HTR-8/SVneo (cell line): ENCODE measurements around the gene OLFML2A.
"Not testable (repeated sequence)": the region's sequence is repeated elsewhere in the genome, so short reads cannot be mapped to it uniquely, and the experiment has no call there.

Experiments used
- DNase-seq: peaks from one replicate; pipeline ENCODE4 v3.0.0; 2011; ENCODE audit warnings: low spot score, mixed read lengths; ENCODE audit not compliant: insufficient read length
- FAIRE-seq: peaks from 2 replicates; lab custom pipeline; 2011; peaks lifted over from hg19 to GRCh38; lab: Jason Lieb, UNC

The OLFML2A gene

DNA sequence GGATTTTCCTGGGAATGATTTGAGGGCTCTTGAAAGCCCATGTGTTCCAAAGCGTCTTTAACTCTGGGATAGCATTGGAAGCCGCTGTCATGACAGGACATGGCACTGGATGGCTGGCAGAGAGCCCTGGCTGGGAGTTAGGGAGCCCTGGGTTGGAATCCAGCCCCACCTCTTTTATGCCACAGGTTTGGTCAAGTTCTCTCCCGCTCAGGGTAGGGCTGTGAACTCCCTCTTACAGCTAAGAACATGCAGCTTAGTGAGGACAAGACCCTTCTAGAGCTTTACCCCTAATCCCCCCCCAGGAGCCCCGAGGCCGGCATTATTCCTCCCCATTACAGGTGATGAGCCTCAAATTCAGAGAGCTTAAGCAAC is 37.2 kb downstream of the OLFML2A start:
- DNase-seq, result no peak
- no peak for FAIRE-seq

DNA sequence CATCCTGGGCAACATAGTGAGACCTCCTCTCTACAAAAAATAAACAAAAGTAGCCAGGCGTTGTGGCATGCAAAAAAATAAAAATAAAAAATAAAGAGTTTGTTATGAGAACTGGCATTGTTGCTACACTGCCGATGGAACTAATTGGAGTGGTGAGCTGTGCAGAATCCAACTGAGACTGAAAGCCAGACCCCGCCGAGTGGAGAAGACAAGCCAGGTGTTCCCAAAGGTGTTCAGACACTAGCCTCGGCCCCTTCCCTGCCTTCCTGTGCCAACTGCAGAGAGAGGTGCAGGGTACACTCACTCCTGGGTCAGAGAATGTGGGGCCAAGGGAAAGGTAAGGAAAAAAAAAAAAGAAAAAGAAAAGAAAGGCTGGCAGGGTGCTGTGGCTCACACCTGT is 38.7 kb downstream of the OLFML2A start:
- no peak for FAIRE-seq
- no peak for DNase-seq

DNA sequence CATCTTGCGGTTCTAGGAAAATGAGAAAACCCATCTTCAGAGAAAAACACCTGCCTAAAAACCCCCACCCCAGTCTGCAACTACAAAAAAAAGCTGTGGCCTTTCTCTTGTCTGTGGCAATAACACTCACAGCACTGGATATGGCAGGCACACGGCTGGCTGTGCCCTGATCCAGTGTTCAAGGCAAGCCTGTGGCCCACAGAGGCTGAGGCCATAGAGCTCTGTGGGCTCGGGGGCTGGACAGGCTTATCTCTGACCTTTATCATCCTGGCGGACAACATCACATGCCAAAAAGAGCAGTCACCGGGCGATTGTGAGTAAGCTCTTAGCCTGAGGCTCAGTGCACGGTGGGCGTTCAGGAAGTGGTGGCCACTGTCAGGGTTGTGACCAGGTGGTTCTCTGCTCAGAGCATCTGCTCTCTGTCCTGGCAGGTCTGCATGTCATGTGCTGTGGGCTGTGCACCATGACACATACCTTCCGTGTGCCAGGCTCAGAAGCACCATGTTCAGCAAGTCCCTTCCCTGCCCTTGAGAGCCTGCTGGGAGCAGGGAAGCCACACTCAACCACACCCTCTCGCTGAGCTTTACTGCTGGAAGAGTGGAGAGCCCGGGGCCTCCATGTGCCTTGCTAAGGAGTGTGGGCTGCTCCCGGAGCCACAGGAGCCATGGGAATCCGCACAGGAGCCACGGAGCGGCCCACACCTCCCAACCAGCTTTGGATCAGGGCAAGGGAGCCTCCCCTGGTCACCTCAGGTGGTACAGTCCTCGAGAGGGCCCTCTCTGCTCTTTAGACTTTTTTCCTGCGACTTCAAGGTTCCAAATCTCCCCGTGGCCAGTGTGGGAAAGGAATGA is 41.7 kb downstream of the OLFML2A start:
- DNase-seq (peak; percentile 49), FAIRE-seq (peak; percentile 68)

DNA sequence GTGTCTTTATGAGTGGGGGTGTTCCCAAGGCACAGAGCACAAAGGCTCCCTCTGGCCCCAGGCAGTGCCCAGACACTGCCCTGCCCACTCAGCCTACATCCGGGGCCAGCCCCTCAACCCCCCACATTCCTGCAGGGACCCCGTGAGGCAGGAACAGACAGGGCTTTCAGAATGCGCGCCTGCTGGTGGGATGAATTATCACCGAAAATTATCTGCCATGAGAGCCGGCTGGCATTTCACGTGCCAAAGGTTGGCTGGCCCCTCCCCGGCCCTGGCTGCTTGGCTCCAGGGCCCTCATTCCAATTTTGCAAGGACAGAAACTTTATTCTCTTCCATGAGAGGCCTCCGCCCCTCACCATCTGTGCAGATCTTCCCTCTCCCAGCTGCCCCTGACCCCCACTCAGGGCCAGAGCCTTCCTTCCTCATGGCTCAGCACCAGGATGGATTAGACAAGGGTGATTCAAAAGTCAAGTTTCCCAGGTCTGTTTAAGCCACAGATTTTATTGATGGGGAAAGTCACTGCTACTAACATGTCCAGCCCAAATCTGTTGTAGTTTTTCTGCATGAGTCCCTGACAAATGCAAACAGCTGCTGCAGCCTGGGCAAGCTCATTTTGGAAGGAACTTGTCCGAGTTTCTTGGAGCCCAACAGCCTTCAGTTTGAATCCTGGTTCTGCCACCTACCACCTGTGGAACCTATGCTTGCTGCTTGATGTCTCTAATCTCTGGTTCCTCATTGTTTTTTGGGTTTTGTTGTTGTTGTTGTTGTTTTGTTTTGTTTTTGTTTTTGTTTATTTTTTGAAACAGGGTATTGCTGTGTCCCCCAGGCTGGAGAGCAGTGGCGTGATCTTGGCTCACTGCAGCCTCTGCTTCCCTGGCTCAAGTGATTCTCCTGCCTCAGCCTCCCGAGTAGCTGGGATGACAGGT is 44.0 kb downstream of the OLFML2A start:
- DNase-seq, result no peak
- FAIRE-seq, result no peak

DNA sequence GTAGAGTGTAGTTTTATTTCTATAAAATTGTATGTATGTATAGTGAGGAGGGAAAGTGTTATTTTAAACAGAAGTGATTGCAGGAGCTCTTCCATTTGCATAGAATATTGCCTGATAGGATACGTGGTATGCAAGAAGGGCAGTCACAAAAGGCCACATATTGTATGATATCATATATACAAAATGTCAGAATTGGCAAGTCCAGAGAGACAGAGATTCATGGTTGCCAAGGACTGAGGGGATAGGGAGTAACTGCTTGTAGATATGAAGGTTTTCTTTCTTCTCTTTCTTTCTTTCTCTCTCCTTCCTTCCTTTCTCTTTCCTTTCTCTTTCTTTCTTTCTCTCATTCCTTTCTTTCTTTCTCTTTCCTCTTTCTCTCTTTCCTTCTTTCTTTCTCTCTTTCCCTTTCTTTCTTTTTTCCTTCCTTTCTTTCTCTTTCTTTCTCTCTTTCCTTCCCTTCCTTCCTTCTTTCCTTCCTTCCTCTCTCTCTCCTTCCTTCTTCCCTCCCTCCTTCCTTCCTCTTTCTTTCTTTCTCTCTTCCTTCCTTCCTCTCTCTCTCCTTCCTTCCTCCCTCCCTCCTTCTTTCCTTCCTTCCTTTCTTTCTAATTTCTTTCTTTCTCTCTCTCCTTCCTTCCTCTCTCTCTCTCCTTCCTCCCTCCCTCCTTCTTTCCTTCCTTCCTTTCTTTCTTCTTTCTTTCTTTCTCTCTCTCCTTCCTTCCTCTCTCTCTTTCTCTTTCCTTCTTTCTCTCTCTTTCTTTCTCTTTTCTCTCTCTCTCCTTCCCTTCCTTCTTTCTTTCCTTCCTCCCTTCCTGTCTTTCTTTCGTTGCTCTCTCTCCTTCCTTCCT is 51.8 kb downstream of the OLFML2A start:
- no peak for DNase-seq
- no peak for FAIRE-seq

DNA sequence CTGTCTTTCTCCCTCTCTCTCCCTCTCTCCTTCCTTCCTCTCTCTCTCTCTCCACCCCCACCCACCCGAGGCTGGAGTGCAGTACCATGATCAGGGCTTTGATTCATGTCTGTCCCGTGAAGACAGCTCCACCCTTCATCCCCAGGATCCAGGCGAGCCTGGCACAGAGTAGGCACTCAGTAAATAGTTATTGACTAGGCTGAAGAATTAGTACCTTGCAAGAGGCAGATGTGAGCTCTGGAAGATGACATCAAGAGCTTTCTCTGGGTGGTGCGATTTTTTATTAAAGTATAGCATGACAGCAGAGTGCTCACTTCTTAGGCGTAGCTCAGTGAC is 52.4 kb downstream of the OLFML2A start:
- FAIRE-seq, result no peak
- DNase-seq, result no peak

DNA sequence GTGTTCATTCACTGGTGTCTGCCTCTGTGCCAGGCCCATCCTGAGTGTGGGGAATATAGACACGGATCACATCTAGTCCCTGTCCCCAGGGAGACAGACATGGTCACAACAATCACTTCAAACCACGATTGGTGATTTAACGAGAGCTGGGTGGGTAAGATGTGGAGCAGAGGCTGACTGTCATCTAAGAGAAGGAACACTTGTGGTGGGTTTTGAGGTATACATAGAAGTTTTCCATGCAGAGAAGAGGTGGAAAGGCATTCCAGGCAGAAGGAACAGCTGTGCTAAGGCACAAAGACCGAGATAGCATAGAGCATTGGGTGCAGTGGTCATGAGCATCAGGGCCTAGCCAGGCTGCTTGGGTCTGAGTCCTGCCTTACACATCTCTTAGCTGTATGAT is 53.7 kb downstream of the OLFML2A start:
- DNase-seq, result no peak
- no peak for FAIRE-seq

DNA sequence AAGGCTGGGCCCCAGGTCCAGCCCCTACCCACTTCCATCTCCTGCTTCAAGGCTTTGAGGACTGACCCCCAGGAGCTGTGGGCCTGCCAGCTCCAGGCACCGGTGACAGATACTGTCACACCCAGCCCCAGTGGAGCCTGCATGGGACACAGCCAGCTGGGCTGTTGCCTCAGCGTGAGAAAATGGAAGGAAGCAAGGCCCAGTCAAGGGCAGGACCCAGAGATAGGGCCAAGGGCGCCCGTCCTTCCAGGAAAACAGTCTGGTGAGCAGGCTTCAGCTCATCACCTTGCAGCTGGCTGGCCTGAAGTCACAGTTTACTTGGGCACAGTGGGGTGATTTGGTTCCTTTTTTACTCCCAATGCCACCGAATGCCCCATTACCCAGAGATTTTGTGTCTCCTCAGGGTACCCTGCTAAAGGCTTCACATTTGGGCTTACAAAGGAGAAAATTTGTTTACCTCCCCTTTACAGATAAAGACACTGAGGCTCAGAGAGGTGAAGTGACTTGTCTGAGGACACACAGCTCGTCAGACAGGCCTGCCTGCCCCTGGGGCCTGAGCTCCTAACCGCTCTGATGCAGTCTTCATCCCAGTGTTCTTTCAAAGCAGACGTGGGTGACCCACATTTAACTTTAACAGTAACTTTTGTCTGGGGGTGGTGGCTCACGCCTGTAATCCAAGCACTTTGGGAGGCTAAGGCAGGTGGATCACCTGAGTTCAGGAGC is 54.9 kb downstream of the OLFML2A start:
- FAIRE-seq (no peak), DNase-seq (no peak)

DNA sequence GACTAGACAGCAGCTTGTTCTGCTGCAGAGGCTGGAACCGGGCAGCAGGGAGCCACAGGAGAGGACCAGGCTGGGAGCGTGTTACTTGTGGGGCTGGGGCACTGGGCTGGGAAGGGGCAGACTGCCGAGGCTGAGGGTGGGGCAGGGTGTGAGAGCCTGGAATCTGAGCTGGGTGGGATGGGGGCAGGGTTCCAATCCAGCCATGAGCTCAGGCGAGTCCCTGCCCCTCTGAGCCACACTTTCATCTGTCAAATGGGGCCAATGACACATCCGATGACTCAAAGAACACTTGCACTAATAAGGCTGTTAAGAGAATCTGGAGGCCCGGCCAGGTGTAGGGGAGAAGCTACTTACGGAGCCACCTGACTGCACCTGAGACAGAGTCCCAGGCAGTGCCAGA is 57.7 kb downstream of the OLFML2A start:
- no peak for FAIRE-seq
- DNase-seq, result no peak

DNA sequence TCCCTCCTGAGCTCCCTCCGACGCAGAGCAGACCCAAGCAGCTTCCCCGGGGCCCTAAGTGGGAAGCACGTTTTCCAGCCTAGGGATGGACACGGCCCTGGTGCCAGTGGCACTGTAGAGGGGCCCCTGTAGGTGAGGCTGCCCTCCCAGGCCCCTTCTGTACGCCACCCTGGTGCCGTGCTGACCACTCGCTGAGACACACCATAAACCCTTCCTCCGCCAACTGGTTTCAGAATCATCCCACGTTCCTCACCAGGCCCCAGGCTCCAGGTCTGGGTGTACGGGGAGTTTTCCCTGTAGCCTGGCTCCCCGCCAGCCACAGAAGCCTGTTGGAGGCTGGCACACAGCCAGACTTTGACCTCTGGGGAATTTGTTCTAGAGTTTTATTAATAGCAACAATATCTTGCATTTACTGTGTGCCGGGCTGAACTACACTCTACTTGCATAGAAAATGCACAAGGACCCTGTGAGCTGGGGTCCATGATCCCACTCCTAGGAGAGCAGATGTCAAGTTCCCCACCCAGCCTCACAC is 58.2 kb downstream of the OLFML2A start:
- FAIRE-seq, result no peak
- no peak for DNase-seq

DNA sequence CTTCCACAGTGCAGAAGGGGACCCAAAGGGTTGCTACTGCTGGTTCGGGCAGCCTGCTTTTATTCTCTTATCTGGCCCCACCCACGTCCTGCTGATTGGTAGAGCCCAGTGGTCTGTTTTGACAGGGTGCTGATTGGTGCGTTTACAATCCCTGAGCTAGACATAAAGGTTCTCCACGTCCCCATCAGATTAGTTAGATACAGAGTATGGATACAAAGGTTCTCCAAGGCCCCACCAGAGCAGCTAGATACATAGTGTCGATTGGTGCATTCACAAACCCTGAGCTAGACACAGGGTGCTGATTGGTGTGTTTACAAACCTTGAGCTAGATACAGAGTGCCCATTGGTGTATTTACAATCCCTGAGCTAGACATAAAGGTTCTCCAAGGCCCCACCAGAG is 61.2 kb downstream of the OLFML2A start:
- not testable (repeated sequence) for DNase-seq, FAIRE-seq

DNA sequence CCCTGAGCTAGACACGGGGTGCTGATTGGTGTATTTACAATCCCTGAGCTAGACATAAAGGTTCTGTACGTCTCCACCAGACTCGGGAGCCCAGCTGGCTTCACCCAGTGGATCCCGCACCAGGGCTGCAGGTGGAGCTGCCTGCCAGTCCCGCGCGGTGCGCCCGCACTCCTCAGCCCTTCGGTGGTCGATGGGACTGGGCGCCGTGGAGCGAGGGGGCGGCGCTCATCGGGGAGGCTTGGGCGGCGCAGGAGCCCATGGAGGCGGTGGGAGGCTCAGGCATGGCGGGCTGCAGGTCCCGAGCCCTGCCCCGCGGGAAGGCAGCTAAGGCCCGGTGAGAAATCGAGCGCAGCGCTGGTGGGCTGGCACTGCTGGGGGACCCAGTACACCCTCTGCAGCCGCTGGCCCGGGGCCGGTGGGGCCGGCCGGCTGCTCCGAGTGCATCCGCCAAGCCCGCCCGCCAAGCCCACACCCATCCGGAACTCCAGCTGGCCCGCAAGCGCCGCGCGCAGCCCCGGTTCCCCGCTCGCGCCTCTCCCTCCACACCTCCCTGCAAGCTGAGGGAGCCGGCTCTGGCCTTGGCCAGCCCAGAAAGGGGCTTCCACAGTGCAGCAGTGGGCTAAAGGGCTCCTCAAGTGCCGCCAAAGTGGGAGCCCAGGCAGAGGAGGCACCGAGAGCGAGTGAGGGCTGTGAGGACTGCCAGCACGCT is 61.8 kb downstream of the OLFML2A start:
- not testable (repeated sequence) for FAIRE-seq, DNase-seq

DNA sequence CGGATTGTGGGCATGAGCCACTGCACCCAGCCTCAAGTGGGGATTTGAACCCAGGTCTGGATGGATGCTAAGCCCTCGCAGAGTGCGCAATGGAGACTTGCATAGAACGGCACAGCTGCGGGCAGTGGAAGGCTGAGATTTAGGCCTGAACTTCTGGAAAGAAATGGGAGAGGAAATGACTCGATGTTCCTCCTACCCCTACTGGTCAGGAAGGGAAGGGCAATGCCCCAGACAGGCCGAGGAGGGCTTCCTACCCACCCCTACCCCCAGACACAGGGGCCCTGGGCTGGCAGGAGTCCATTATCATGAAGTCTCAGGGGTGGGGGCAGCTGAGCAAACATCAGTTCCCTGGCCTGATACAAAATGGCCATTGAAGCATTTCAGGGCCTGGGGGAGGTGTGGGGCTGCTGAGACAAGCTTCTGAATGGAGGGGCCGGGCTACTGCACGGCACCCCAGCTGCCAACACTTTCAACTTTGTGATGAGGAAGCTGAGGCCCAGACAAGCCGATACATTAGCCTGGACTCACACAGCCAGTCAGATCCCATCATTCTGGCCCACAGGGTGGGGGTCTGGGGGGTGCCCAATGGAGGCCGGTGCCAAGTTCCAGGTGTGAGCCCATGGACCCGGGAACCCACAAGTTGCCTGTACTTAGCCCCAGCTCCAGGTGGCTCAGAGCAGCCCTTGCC is 62.8 kb downstream of the OLFML2A start:
- FAIRE-seq, result no peak
- no peak for DNase-seq

DNA sequence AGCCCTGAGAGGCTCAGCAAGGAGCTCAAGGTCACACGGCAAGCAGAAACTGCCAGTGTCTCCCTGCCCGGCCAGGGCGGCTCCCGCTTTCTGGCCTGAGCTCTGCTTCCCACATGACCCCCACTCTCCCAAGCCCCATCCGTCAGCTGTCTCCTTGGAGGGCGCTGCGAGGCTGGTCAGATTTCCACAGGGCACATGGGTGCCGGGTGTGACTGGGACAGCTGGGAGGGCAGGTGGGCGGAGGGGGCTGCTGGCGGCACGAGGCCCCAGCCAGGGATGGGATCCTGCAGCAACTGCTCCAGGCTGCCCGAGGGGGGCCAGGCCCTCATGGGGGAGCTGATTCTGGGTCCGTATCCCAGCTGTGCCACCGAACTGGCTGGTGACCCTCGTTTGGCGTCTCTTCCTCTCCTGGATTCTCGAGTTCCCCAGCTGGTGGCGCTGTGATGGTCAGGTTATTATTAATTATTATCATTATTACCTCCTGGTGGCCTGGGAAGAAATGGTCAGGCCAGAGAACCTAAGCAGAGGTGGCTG is 63.4 kb downstream of the OLFML2A start:
- no peak for FAIRE-seq
- DNase-seq, result no peak

DNA sequence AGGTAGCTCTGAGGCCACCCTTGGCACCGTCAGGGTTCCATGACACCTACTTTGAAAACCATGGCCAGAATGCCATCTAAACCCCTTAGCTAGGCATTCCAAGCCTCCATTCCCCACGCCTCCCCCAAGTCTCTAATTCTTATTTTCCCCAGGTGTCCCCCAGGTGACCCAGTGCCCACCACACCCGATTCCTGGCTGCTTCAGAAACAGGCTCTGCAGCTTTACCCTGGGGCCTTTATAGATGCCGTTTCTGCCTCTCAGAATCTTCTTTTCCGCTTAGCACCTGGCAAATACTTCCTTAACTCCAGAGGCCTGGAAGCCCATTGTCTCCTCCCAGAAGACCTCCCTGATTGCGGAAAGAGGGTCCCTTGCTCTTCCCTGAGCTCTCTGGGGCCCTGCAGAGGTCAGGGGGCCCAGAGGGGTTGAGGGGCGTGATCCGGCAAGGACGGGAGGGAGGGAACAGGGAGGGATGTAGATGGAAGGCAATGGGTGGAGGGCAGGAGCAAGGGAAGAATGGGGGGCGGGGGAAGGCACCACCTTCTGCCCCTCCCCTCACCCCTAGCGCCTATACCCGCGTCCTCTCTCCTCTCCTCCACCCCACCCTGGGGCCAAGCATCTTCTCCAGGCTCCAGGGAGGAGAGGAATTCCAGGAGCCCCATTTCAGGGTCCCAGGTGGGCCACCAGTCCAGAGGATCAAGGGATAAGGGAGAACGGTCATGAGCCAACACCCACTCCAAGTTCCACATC is 64.3 kb downstream of the OLFML2A start:
- DNase-seq (no peak), FAIRE-seq (no peak)

DNA sequence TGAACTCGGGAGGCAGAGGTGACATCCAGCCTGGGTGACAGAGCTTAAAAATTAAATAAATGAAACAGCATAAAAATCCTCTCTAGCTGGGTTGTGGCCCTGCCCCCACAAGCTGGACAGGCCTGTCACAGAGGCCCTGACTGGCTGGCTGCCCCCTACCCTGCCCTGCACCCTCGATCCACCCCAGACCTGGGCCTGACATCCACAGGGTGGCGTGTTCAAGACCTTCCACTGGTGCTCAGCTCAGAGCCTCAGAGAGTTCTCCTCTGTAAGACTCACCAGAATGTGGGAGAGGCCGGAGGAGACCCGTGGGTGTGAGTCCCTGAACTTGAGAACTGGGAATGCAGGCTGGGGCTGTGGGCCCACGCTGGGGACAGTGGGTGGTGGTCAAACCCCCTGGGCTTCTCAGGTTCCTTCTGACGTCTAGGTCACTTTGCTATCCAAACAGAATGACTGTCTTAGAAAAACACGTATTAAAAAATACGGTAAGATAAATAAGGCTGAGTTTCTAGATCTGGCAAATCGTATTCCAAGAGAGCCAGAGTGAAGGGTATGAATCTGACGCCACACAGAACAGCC is 66.6 kb downstream of the OLFML2A start:
- DNase-seq, result no peak
- no peak for FAIRE-seq

DNA sequence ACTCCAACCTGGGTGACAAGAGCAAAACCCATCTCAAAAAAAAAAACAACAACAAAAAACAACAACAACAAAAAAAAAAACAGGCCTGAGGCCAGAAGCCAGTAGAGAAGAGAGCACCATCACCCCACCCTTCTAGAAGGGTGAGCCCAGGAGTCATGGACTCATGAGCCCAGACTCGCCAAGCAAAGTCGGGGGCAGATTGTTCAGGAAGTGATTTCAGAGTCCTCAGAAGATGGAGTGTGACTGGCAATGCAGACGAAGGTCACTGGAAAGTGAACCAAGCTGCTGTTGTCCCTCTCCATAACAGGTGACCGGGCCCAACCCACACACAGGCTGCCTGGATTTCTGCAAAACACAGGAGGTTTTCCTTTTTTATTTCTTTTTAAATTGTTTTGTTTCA is 67.4 kb downstream of the OLFML2A start:
- no peak for FAIRE-seq

More for the DNA sequence above, 67.4 kb downstream of the OLFML2A start:
- DNase-seq, result no peak
